Measurements from ENCODE around the gene HDAC9.
"Not testable (repeated sequence)": the region's sequence is repeated elsewhere in the genome, so short reads cannot be mapped to it uniquely, and the experiment has no call there.

HDAC9 gene

GRCh38 chr7:19032942-19033341 lies 537.4 kb downstream of the HDAC9 start:
- not testable (repeated sequence) for H3K9me3 ChIP-seq (ENCODE audit: control insufficient read depth, insufficient read depth, low read length); H3K9ac ChIP-seq (ENCODE audit: low read depth, low read length); H3K4me3 ChIP-seq (ENCODE audit: low read depth, low read length); H3K4me1 ChIP-seq (ENCODE audit: control insufficient read depth, insufficient read depth, low read length); H3K36me3 ChIP-seq (ENCODE audit: control insufficient read depth, insufficient read depth, low read length); H3K27me3 ChIP-seq (ENCODE audit: control insufficient read depth, insufficient read depth, low read length)

- H3K4me3 ChIP-seq (ENCODE audit: low read depth, low read length): no peak overlapping the region
- no peaks in the 10 kb centered on the region for H3K9me3 ChIP-seq (ENCODE audit: control insufficient read depth, insufficient read depth, low read length)
- H3K9ac ChIP-seq (ENCODE audit: low read depth, low read length): no peak overlapping the region
- no peaks in the 10 kb centered on the region for H3K4me1 ChIP-seq (ENCODE audit: control insufficient read depth, insufficient read depth, low read length)
- no peaks in the 10 kb centered on the region for H3K27me3 ChIP-seq (ENCODE audit: control insufficient read depth, insufficient read depth, low read length)
- no peaks in the 10 kb centered on the region for H3K36me3 ChIP-seq (ENCODE audit: control insufficient read depth, insufficient read depth, low read length)
Measured at GRCh38 chr7:19051767-19052375, 556.3 kb downstream of the HDAC9 start.
